SK-N-SH (cell line): ENCODE results near the gene RASGRF2.

ENCODE experiments used
- CTCF ChIP-seq: fragments of 200-600 bp; sonication (generic); IDR thresholded peaks from 2 replicates; pipeline ENCODE4 v1.6.1; 2017; ENCODE audit warnings: antibody characterized with exemption, mild to moderate bottlenecking, moderate library complexity
- RCOR1 ChIP-seq: fragments of 150-350 bp; IDR thresholded peaks from 2 replicates; pipeline ENCODE4 v1.6.1; 2017; ENCODE audit warnings: antibody characterized with exemption, low read length

GRCh38 chr5:80978772-80979317 lies 18.7 kb downstream of the RASGRF2 start:
- TF ChIP-seq RCOR1 = no peak
- no peak for TF ChIP-seq CTCF
